HCT116 (cell line): ENCODE measurements around the gene FES. TPM values are rescaled to one million over a fixed set of nuclear protein-coding genes. Genes with fewer than 3 reads are reported as not detected.

ENCODE experiments used
- ATAC-seq: fragments of 200-7000 bp; cut with Tn5 transposase; 2 replicates; pipeline ENCODE4 v1.9.1; 2020; ENCODE audit warnings: mild to moderate bottlenecking, moderate library complexity
- BruUV-seq: library from RNA; stranded (reverse); fragments of 400-500 nt; replicated peaks from 2 replicates; lab custom pipeline; 2021; lab: Mats Ljungman, UMichigan
- CTCF ChIA-PET: fragments of 300-600 bp; sonication (Branson Sonifier 250); formaldehyde crosslinking; loops from one replicate; lab custom pipeline; 2021; ENCODE audit warnings: antibody characterized with exemption; lab: Charles Lee
- POLR2A ChIA-PET: fragments of 300-600, 350-600 bp; sonication (Branson Sonifier 250); formaldehyde crosslinking; loops from one replicate; lab custom pipeline; 2021; ENCODE audit warnings: antibody characterized with exemption; lab: Charles Lee
- RAD21 ChIA-PET, 2 experiments: fragments of 300-600 bp; sonication (Branson Sonifier 250); formaldehyde crosslinking; loops; one replicate each; lab custom pipeline; 2023; ENCODE audit warnings: low total read pairs in 2 of 2; ENCODE audit not compliant: uncharacterized antibody in 2 of 2, unreplicated experiment in 2 of 2, low non-redundant PET in 1 of 2; lab: Charles Lee
- DNase-seq: peaks from one replicate; pipeline ENCODE4 v3.0.0-alpha.2; 2010; ENCODE audit warnings: low read depth, low spot score
- H2AFZ ChIP-seq: fragments of 200-600 bp; shearing (Covaris generic), sonication (generic); 2 replicates; pipeline ENCODE4 v1.6.1; 2017; ENCODE audit warnings: low read depth, mixed run types, mixed read lengths, antibody characterized with exemption, low read length; ENCODE audit not compliant: poor library complexity, severe bottlenecking
- H3K27ac ChIP-seq: 2 replicates; pipeline ENCODE4 v1.5.1; 2012; ENCODE audit warnings: low read depth, low read length
- H3K27me3 ChIP-seq: fragments of 200-600 bp; sonication (generic); 2 replicates; pipeline ENCODE4 v1.6.1; 2016; ENCODE audit warnings: mixed run types, low read length, mixed read lengths; ENCODE audit not compliant: insufficient read depth
- H3K36me3 ChIP-seq, 2 experiments: fragments of 200-500 bp in 1 of 2; fragments of 200-600 bp in 1 of 2; sonication (Bioruptor generic) in 1 of 2; sonication (generic) in 1 of 2; 2 replicates each; pipeline versions ENCODE4 v1.5.1 to v1.6.1; 2014 to 2016; ENCODE audit warnings: low read length in 2 of 2, inconsistent platforms in 1 of 2, mixed read lengths in 1 of 2, mixed run types in 1 of 2; ENCODE audit not compliant: insufficient read depth in 2 of 2, control insufficient read depth in 1 of 2
- H3K4me1 ChIP-seq, 2 experiments: fragments of 200-600 bp in 1 of 2; sonication (generic) in 1 of 2; 2 replicates each; pipeline versions ENCODE4 v1.5.1 to v1.6.1; 2012 to 2017; ENCODE audit warnings: low read length in 2 of 2, inconsistent platforms in 1 of 2, mild to moderate bottlenecking in 1 of 2, mixed read lengths in 1 of 2, mixed run types in 1 of 2, moderate library complexity in 1 of 2; ENCODE audit not compliant: insufficient read depth in 2 of 2, control insufficient read depth in 1 of 2
- H3K4me2 ChIP-seq: fragments of 200-600 bp; sonication (generic); 2 replicates; pipeline ENCODE4 v1.6.1; 2017; ENCODE audit warnings: mixed run types, low read length, mixed read lengths
- H3K4me3 ChIP-seq, 2 experiments: fragments of 200-600 bp in 1 of 2; sonication (generic) in 1 of 2; replicated peaks in 1 of 2; 2 replicates each; pipeline ENCODE4 v1.5.1; 2011 to 2016; ENCODE audit warnings: low read length in 2 of 2, control low read depth in 1 of 2, low read depth in 1 of 2, mild to moderate bottlenecking in 1 of 2, mixed read lengths in 1 of 2, mixed run types in 1 of 2
- H3K79me2 ChIP-seq: fragments of 200-600 bp; sonication (generic); 2 replicates; pipeline ENCODE4 v1.6.1; 2017; ENCODE audit warnings: mild to moderate bottlenecking, mixed run types, low read length, moderate library complexity, mixed read lengths; ENCODE audit not compliant: insufficient read depth
- H3K9ac ChIP-seq: fragments of 200-600 bp; sonication (generic); 2 replicates; pipeline ENCODE4 v1.6.1; 2016; ENCODE audit warnings: low read length, mixed read lengths
- H3K9me2 ChIP-seq: fragments of 200-600 bp; sonication (generic), shearing (Covaris generic); 2 replicates; pipeline ENCODE4 v1.6.1; 2017; ENCODE audit warnings: mixed run types, mild to moderate bottlenecking, moderate library complexity; ENCODE audit not compliant: insufficient read depth
- H3K9me3 ChIP-seq, 2 experiments: fragments of 200-500 bp in 1 of 2; fragments of 200-600 bp in 1 of 2; sonication (Bioruptor generic) in 1 of 2; sonication (generic) in 1 of 2; 2 replicates each; pipeline ENCODE4 v1.6.1; 2014 to 2017; ENCODE audit warnings: low read length in 2 of 2, mixed read lengths in 2 of 2, inconsistent platforms in 1 of 2, low read depth in 1 of 2, mild to moderate bottlenecking in 1 of 2, mixed run types in 1 of 2, moderate library complexity in 1 of 2; ENCODE audit not compliant: control insufficient read depth in 1 of 2, insufficient read depth in 1 of 2
- H4K20me1 ChIP-seq: fragments of 200-600 bp; sonication (generic), shearing (Covaris generic); 2 replicates; pipeline ENCODE4 v1.6.1; 2017; ENCODE audit warnings: mixed run types, mild to moderate bottlenecking, moderate library complexity; ENCODE audit not compliant: insufficient read depth
- EGR1 ChIP-seq: IDR thresholded peaks from 2 replicates; pipeline ENCODE4 v1.6.1; 2012; ENCODE audit warnings: low read depth
- POLR2A ChIP-seq: IDR thresholded peaks from 2 replicates; pipeline ENCODE4 v1.7.0; 2011; ENCODE audit warnings: borderline replicate concordance; ENCODE audit not compliant: insufficient read depth, insufficient read length; ENCODE audit errors: extremely low read depth
- POLR2AphosphoS5 ChIP-seq: IDR thresholded peaks from 2 replicates; pipeline ENCODE4 v1.6.1; 2011; ENCODE audit warnings: mild to moderate bottlenecking, low read depth, low read length, moderate library complexity
- ZBTB33 ChIP-seq: IDR thresholded peaks from 2 replicates; pipeline ENCODE4 v1.6.1; 2011; ENCODE audit warnings: mild to moderate bottlenecking, low read length, moderate library complexity; ENCODE audit not compliant: insufficient replicate concordance; ENCODE audit errors: extremely low read depth
- ZFX ChIP-seq: fragments of 450-650 bp; IDR thresholded peaks from 2 replicates; pipeline ENCODE4 v1.6.1; 2017
- intact Hi-C: fragments of 100-400 bp; cut with micrococcal nuclease; formaldehyde crosslinking; loops from 2 replicates; pipeline ENCODE4 v1.10.0; 2022
- total RNA-seq: library from RNA; stranded (reverse); gene quantifications from one replicate; pipeline ENCODE4 v1.2.1, GENCODE V29; 2021; ENCODE audit not compliant: unreplicated experiment

FES gene
- total RNA-seq, 1 experiment from 2014 or later: 5.3 TPM

- ChIA-PET CTCF (interaction anchor here (0.6 to 6.9 kb wide), 21 partner anchors 9 to 934 kb away, joined by 3 to 70 read pairs (median 6); partner anchors contain the start of genes MAN2A2 and RCCD1), RAD21 (interaction anchor here (0.9 to 1.8 kb wide), 4 partner anchors 19 to 98 kb away, joined by 3 to 10 read pairs (median 5); partner anchors contain the start of gene RCCD1 (in 2 of the 2)), POLR2A (interaction anchor here (0.7 to 1.6 kb wide), 10 partner anchors 8 to 642 kb away, joined by 3 to 21 read pairs (median 4); partner anchors contain the start of genes FURIN, MAN2A2 and RCCD1)
- peak within 1 kb of the TSS; percentile 1 for H2AFZ ChIP-seq
- H3K4me3 ChIP-seq: peak within 1 kb of the TSS; percentile 91 to 96
- H3K9me2 ChIP-seq: no peaks in the 10 kb centered on the region
- peaks cover 13 to 16% of the 10 kb centered on the region in 2 experiments; a peak in 3 of 4 replicates for H3K36me3 ChIP-seq
- peaks cover 25% of the 10 kb centered on the region; the same call in 1 of the 2 replicates for H3K79me2 ChIP-seq
- intact Hi-C loops: loop anchor here (1.0 to 5.0 kb wide), 3 partner anchors 20 to 615 kb away; partner anchors contain the start of gene RCCD1
- H4K20me1 ChIP-seq: no peaks in the 10 kb centered on the region
- H3K9ac ChIP-seq: peak within 1 kb of the TSS; percentile 90
- H3K27me3 ChIP-seq: no peaks in the 10 kb centered on the region
- no TSS peak for BruUV-seq
- peaks cover 15 to 46% of the 10 kb centered on the region in 2 experiments; a peak in 3 of 4 replicates for H3K4me1 ChIP-seq
- ATAC-seq (peak; percentile 78), DNase-seq (peak; percentile 76)
- peak within 1 kb of the TSS; percentile 71 for H3K27ac ChIP-seq
- TF ChIP-seq POLR2A (peak; percentile 67), ZBTB33 (no peak), POLR2AphosphoS5 (peak; percentile 90), ZFX (peak; percentile 56), EGR1 (no peak)
- peak within 1 kb of the TSS; percentile 85 for H3K4me2 ChIP-seq
- no peaks in the 10 kb centered on the region for H3K9me3 ChIP-seq
Observed at GRCh38 chr15:90934949-90935751, 50.8 kb downstream of the FES start, which contains the start of gene UNC45A. UNC45A (plus strand) TSS chr15:90935285; CDS start chr15:90935325, 40 bp downstream.
